Activated CD4-positive, alpha-beta T cell treated with anti-CD3 and anti-CD28 coated beads, Interleukin-2, amount 50 U/mL, for 24 hours (primary cell): Measurements from ENCODE around the gene LDAH.
A peak's percentile ranks its signal among the peaks of the same experiment; 100 is the strongest.

ENCODE experiments used
- DNase-seq, 2 donors: peaks; one replicate each; pipeline ENCODE4 v3.0.0-alpha.2; 2020; ENCODE audit warnings: low read depth in 1 of 2, low spot score in 1 of 2

Gene LDAH

DNA sequence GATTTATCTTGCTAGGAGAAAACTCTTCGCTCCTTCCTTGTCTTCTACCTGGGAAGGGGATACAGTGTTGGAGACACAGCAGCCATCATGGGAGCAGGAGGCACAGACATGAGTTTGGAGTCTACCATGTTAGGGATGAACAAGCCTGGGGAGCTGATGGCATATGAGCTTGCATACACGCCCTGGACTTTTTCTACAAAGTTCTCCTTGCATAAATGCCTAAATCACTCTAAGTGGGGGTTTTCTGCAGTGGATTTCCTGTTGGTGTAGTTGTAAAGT lies 168.4 kb downstream of the LDAH start:
- no peak for DNase-seq

GRCh38 chr2:20653695-20654534 lies 169.0 kb downstream of the LDAH start:
- DNase-seq = no peak

GRCh38 chr2:20652673-20653575 lies 170.0 kb downstream of the LDAH start:
- DNase-seq = no peak

- no peak for DNase-seq
Measured at GRCh38 chr2:20652141-20652540, 170.8 kb downstream of the LDAH start.

DNA sequence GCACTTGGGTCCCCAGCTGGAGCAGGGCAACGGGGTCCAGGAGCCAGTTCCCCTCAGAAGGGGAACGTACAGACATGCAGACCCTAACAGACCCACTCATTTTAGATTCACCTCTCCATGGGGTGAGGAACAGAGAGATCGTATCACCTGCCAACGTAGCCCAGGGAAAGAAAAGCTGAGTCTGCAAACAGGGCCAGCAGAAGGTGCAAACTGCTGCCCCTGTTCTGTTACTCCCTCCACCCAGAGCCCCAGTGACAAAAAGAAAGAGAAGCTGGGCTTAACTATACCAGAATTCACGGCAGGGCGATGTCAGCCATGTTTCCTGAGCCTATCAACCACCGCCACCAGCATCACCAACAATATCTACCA lies 171.2 kb downstream of the LDAH start:
- DNase-seq = no peak

DNA sequence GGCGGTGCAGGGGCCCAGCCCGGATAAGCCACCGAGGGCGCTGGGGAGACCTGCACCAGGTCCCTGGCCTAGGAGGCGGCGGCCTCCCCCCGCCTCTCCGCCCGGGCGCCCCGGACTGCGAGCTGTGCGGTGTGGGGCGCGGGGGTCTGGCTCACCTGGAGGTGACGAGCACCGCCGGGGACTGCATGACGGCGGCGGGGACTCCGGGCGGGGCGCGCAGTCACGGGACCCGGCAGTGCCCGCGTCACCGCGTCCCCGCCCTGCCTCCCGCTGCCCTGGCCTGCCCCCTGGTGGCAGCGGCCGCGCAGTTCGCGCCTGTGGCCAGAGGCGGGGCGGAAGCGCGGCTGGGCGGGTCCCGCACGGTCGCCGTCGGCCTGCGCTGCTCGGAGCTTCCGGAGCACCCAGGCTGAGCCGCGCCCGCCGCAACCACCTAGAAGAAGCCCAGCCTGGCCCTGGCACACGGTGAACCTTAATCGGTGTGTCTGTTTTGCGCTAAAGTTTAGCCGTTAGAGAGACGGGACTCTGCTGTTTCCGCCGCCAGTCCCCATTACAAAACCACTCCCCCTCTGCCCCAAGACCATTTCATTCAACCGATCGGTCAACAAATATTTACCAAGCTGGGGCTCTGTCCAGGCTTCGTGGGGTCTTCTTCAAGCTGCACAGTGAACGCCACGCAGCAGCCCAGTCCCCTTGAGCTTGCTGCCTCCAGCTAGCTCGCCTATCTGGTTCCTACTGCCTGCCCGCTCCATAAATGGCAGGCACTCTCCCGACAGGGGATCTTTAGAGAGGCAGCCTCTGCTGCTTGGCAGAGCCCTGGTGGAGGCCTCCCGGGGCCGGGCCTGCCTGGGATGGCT lies 171.8 kb downstream of the LDAH start, which contains the start of gene HS1BP3:
TSS of gene HS1BP3 (minus strand) at position 222 of the 854 bp plus-strand sequence. CDS start at position 187, 35 bp downstream.
- peak; percentile 76 for DNase-seq

DNA sequence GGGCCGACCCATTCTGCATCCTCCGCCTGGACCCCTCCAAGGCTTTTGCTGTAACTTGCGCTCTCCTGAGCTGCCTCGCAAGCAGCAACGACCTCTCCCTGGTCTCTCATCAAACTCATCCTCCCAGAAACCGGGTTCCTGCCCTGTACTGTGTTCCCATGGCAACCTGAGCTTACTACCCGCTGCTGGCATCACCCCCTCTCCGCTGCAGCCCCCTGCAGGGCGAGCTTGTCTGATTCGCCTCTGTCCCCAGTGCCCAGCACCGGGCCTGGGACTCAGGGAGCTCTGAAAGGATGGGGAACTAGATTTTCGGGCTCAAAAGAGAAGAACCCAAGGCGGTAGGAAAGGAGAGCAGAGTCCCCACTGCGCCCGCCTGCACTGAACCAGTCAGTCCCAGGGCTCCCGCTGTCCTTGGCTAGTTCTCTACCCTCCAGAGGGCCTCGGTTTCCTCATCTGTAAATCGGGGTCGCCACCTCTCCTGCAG lies 172.5 kb downstream of the LDAH start:
- no peak for DNase-seq

GRCh38 chr2:20649976-20650375 lies 172.9 kb downstream of the LDAH start:
- no peak for DNase-seq

DNA sequence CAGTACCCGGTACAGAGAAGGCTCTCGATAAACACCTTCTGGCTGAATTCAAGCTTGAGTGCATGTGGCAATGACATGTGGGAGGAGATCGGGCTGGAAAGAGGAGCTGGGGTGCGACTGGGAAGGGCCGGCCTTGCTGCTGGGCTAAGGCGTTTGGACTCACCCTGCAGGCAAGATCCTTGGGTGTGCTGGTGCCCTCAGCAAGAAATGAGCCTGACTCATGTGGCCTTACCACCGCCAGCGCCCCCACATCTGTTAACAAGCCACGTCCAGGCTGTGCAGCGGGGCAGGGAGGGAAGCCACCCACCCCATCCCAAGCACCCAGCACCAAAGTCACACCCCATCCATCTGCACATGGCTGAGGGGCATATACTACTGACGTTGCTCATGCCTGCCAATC lies 173.3 kb downstream of the LDAH start:
- DNase-seq = no peak

DNA sequence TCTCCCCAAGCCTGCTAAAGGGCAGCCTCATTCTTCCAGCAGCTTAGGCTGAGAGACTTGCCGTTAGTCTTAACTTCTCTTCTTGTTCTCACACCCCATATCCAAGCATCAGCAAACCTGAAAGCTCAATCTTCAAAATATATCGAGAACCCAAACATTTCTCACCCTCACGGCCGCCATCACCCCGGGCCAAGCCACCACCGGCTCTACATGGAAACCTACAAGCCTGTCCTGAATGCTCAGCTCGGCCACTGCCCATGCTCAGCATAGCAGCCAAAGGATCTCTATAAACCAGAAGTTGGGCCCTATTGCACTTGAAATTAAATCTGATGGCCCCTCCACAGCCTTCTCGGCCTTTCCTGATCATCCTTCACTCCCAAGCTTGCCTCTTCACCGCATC lies 174.1 kb downstream of the LDAH start:
- no peak for DNase-seq

DNA sequence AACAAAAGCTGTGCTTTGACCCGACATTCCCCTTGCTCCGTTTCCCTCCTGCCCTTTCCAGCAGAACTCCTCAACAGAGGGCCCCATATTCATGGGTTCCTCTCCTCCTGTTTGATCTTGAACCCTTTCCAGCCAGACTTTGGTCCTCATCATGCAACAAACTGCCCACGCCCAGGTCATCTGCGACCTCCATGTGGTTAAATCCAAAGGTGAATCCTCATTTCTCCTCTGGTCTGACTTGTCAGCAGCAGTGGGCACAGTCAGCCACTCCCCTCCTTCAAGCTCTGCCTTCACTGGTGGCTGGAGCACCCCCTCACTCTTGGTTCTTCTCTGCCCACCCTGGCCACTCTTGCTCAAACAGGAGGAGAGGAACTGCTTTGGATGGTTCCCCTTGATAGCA lies 174.7 kb downstream of the LDAH start:
- no peak for DNase-seq

GRCh38 chr2:20647738-20648137 lies 175.2 kb downstream of the LDAH start:
- no peak for DNase-seq

GRCh38 chr2:20647211-20647610 lies 175.7 kb downstream of the LDAH start:
- DNase-seq = no peak

- DNase-seq = no peak
Measured at GRCh38 chr2:20646446-20646845, 176.5 kb downstream of the LDAH start.

- DNase-seq = no peak
Measured at GRCh38 chr2:20645761-20646160, 177.1 kb downstream of the LDAH start.

DNA sequence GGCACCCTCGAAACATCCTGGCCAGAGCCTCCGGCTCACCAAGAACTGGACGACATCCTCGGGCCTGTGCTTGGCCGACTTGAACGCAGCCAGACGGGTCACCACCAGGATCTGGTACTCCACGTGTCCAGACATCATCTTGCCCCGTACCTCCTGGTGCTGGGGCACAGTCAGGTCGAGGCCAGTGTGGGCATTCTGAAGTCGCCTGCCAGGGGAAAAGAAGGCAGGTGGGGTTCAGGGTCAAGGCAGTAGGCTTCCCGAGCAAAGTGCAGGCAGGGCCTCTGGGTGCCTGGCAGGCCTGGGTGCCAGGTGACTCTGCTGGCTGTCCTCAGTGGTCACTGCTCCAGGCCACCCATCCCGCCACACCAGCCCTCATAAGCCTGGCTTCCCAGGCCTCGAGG lies 177.6 kb downstream of the LDAH start:
- no peak for DNase-seq

- DNase-seq = no peak
Measured at GRCh38 chr2:20643826-20644225, 179.1 kb downstream of the LDAH start.

GRCh38 chr2:20643060-20643459 lies 179.8 kb downstream of the LDAH start:
- DNase-seq = no peak

DNA sequence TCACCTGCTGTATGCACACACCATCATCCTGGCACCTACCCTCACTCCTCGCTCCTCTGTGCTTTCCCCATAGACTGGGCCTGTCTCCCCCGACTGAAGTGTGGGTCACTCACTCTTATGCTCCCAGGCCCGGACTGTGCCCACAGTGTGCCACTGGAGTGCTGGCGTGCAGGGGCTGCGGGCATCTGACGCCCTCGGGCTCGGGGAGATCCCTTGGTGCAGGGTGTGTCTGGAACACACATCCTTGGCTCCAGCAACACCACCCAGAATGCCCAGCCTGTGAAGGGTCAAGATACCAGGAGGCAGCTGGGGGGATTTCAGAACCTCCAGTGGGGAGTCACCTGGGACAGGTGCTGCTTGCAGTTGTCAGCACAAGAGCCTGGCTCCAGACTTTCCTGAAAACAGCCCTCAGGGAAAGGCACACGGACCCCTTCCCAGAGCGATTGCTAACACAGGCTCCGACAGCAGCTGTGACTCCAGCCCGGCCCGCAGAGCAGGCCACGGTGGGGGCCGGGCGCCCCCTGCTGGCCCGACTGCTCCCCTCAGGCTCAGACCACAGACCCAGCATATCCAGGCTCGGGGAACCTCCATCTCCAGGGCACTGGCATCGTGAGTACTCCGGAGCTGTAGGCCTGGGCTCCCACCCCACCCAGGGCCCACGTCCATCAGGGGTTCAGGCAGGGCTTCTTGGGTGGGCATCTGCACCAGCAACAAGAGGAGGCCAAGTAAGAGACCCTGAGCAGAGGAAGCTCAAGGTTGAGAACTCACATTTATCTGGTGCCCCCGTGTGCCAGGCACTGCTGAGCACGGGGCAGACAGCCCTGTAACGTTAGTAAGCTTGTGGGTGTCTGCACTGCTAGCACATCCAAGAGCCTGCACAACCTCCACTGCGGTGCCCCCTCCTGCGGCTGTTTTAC lies 180.6 kb downstream of the LDAH start:
- DNase-seq = peak; percentile 52 to 62
